Stomach smooth muscle (tissue), 2 donors: ENCODE measurements around the gene CRACR2B.

ENCODE experiments used
- H3K27ac ChIP-seq: one replicate; pipeline ENCODE4 v1.7.0; 2013; ENCODE audit warnings: mild to moderate bottlenecking, low read length, inconsistent platforms
- H3K27me3 ChIP-seq, 2 donors: one replicate each; pipeline ENCODE4 v1.7.0; 2013; ENCODE audit warnings: low read length in 2 of 2; ENCODE audit not compliant: insufficient read depth in 2 of 2, control insufficient read depth in 1 of 2
- H3K36me3 ChIP-seq, 2 donors: one replicate each; pipeline ENCODE4 v1.7.0; 2013; ENCODE audit warnings: low read length in 2 of 2; ENCODE audit not compliant: control insufficient read depth in 2 of 2, insufficient read depth in 2 of 2
- H3K4me1 ChIP-seq: one replicate; pipeline ENCODE4 v1.7.0; 2013; ENCODE audit warnings: low read length; ENCODE audit not compliant: control insufficient read depth, insufficient read depth
- H3K4me3 ChIP-seq, 2 donors: one replicate each; pipeline ENCODE4 v1.7.0; 2013; ENCODE audit warnings: low read length in 2 of 2
- H3K9ac ChIP-seq, 2 donors: one replicate each; pipeline ENCODE4 v1.7.0; 2013; ENCODE audit warnings: low read length in 2 of 2, mild to moderate bottlenecking in 1 of 2
- H3K9me3 ChIP-seq, 2 donors: one replicate each; pipeline ENCODE4 v1.7.0; 2013; ENCODE audit warnings: low read length in 2 of 2; ENCODE audit not compliant: control insufficient read depth in 2 of 2
- donor health status: healthy.
- donor health status: Pancreatic carcinoma.

CRACR2B gene

DNA sequence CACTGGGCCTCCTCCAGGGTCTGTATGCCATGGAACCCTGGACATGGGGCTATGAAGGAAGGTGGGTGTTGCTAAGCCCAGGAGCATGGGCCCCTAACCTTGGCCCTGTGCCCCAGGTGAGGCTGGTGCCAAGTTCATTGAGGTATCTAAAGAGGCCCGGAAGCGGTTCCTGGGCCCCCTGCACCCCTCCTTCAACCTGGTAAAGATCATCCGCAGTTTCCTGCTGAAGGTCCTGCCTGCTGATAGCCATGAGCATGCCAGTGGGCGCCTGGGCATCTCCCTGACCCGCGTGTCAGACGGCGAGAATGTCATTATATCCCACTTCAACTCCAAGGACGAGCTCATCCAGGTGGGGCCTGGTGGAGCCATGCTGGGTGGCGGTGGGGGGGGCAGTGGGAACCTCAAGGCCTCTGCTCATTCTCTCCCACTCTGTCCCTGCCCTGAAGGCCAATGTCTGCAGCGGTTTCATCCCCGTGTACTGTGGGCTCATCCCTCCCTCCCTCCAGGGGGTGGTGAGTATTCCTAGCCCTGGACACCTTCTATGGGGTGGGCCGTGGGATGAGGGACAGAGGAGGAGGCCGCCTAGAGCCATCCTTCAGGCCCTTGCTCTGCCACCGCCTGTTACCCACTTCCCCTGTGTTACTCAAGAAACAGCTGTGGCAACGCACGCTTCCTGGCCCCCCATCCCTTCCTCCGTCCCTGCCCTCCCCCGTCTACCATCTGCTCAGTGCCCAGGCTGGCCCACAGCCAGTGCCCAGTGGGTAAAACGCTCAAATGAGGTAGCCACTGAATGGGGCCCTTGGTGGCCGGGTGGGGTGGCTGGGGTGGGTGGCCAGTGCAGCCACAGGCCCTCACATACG lies 6.0 kb upstream of the CRACR2B start:
- H3K9me3 ChIP-seq: no peaks in the 10 kb centered on the region
- peaks cover 15 to 23% of the 10 kb centered on the region in 2 donors for H3K27me3 ChIP-seq
- H3K4me3 ChIP-seq: peak overlapping the region in 1 of 2 donors; percentile 81
- H3K4me1 ChIP-seq: peaks cover 36% of the 10 kb centered on the region
- H3K9ac ChIP-seq: no peak overlapping the region
- peaks cover 0 to 8% of the 10 kb centered on the region in 2 donors for H3K36me3 ChIP-seq
- no peak overlapping the region for H3K27ac ChIP-seq

DNA sequence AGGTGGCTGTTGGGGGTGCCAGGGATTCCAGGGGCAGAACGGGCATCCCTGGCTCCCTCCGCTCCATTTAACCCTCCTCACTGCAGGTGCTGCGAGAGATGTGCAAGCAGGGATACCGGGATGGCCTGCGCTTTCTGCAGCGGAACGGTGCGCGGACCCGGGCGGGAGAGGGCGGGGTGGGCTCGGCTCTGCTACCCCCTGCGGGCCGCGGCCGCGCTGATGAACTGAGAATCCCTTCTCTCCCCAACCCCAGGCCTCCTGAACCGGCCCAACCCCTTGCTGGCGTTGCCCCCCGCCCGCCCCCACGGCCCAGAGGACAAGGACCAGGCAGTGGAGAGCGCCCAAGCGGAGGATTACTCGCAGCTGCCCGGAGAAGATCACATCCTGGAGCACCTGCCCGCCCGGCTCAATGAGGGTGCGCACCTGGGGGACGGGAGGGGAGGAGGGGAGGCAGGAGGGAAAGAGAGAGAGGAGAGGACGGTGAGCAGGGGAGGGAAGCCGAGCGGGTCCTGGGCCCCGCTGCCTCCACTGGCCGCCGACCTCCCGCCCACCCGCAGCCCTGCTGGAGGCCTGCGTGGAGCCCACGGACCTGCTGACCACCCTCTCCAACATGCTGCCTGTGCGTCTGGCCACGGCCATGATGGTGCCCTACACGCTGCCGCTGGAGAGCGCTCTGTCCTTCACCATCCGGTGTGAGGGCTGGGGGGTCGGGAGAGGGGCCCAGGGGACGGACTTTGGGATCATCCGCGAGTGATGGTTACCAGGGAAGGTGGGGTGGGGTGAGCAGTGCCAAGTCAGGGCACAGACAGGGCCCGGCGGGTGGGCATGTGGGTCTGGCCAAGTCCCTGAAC lies 4.1 kb upstream of the CRACR2B start:
- Histone ChIP-seq H3K4me1 (peaks cover 44% of the 10 kb centered on the region), H3K27me3 (peaks cover 28 to 42% of the 10 kb centered on the region in 2 donors), H3K9ac (no peak overlapping the region), H3K4me3 (no peak overlapping the region), H3K36me3 (peaks cover 0 to 8% of the 10 kb centered on the region in 2 donors), H3K9me3 (no peaks in the 10 kb centered on the region), H3K27ac (no peak overlapping the region)

DNA sequence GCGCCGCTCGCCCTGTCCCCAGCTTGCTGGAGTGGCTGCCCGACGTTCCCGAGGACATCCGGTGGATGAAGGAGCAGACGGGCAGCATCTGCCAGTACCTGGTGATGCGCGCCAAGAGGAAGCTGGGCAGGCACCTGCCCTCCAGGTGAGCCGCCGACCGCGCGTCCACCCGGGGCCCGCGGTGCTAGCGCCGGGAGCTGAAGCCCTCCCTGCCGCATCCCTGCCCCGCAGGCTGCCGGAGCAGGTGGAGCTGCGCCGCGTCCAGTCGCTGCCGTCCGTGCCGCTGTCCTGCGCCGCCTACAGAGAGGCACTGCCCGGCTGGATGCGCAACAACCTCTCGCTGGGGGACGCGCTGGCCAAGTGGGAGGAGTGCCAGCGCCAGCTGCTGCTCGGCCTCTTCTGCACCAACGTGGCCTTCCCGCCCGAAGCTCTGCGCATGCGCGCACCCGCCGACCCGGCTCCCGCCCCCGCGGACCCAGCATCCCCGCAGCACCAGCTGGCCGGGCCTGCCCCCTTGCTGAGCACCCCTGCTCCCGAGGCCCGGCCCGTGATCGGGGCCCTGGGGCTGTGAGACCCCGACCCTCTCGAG lies 3.3 kb upstream of the CRACR2B start:
- no peak overlapping the region for H3K9ac ChIP-seq
- no peak overlapping the region for H3K4me3 ChIP-seq
- peaks cover 35 to 49% of the 10 kb centered on the region in 2 donors for H3K27me3 ChIP-seq
- H3K36me3 ChIP-seq: peaks cover 0 to 8% of the 10 kb centered on the region in 2 donors
- no peaks in the 10 kb centered on the region for H3K9me3 ChIP-seq
- H3K27ac ChIP-seq: no peak overlapping the region
- peaks cover 46% of the 10 kb centered on the region for H3K4me1 ChIP-seq

DNA sequence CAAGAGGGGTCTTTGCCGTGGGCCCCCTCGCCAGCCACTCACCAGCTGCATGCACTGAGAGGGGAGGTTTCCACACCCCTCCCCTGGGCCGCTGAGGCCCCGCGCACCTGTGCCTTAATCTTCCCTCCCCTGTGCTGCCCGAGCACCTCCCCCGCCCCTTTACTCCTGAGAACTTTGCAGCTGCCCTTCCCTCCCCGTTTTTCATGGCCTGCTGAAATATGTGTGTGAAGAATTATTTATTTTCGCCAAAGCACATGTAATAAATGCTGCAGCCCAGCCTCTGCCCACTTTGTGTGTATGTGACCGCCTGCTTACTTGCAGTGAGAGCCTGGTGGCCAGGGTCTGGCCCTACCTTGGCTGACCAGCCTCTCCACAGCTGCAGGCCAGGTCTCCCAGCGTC lies 2.8 kb upstream of the CRACR2B start:
- Histone ChIP-seq H3K27ac (no peak overlapping the region), H3K4me1 (peaks cover 51% of the 10 kb centered on the region), H3K36me3 (peaks cover 0 to 8% of the 10 kb centered on the region in 2 donors), H3K9me3 (no peaks in the 10 kb centered on the region), H3K9ac (no peak overlapping the region), H3K27me3 (peaks cover 40 to 55% of the 10 kb centered on the region in 2 donors), H3K4me3 (no peak overlapping the region)

DNA sequence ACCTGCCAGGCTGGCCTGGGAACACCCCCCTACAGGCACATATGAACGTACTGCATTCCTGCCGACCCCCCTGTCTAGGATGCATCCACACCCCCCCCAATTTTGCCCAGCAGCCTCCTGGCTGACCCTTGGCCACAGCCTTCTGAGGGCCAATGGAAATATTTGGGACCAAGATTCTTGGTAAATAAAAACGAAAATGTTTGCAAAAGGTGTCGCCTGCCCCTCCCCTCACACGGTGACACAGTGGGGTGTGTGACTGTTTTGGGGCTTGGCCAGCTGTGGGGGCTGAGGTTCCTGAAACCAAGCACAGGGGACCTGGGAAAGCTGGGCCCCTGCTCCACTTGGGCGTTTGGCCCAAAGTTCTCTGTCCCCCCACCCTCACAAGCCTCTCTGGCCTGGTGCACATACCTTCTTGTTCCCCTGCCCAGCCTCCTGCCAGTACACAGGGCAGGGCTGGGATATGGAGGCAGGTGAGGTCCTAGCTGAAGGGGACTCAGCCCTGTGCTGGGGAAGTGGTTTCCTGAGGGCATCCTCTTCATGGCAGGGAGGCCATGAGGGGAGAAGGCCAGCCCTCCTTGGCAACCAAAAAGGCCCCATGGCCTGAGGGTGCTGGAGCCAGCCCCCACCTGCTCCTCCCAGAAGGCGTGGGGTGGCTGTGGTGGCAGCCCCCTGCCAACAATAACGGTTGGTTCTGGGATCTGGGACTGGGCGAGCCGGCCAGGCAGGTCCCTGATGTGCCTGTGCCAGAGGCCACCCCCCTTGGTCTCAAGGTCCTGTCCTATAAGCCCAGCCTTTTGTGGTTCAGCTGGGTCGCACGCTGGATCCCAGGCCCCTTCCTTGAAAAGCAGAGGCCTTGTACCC lies 2.1 kb upstream of the CRACR2B start:
- Histone ChIP-seq H3K4me3 (no peak overlapping the region), H3K9me3 (no peaks in the 10 kb centered on the region), H3K4me1 (peaks cover 51% of the 10 kb centered on the region), H3K27me3 (peaks cover 46 to 62% of the 10 kb centered on the region in 2 donors), H3K9ac (no peak overlapping the region), H3K36me3 (peaks cover 0 to 8% of the 10 kb centered on the region in 2 donors), H3K27ac (no peak overlapping the region)

DNA sequence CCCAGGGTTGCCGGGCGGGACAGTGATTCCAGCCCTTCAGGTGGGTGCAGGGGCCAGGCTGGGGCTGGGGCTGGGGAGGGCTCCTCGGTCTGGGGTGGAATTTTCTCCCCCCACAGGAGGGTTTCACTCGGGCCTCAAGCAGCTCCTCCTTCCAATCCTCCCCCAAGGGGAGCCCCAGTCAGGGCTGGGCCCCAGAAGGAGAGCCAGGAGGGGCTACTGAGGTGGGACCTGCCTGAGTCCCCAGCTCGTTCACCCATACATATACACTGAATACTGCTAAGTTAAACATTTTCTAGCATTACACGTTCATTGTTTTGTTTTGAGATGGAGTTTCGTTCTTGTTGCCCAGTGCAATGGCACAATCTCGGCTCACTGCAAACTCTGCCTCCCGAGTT lies 1.5 kb upstream of the CRACR2B start:
- H3K9ac ChIP-seq: no peak overlapping the region
- H3K36me3 ChIP-seq: peaks cover 0 to 8% of the 10 kb centered on the region in 2 donors
- H3K4me3 ChIP-seq: no peak overlapping the region
- H3K9me3 ChIP-seq: no peaks in the 10 kb centered on the region
- H3K27me3 ChIP-seq: peaks cover 51 to 68% of the 10 kb centered on the region in 2 donors
- peaks cover 51% of the 10 kb centered on the region for H3K4me1 ChIP-seq
- H3K27ac ChIP-seq: no peak overlapping the region

DNA sequence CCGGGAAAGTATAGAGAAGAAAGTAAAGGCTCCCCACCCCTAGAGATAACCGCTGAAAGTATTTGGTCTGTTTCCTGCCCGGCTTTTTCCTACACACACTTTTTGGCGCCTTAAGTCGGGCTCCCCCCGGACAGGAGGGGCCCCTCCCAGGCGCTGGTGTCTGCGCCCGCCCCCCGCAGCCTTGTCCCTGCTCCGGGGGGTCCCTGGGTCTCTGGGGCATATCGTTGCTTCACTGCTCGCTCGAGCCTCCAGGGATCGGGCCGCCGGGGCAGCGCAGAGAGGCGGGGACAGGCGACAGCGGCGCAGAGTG lies 928 bp upstream of the CRACR2B start:
- H3K4me3 ChIP-seq: peak overlapping the region in 1 of 2 donors; percentile 52
- no peak overlapping the region for H3K9ac ChIP-seq
- peaks cover 0 to 8% of the 10 kb centered on the region in 2 donors for H3K36me3 ChIP-seq
- no peaks in the 10 kb centered on the region for H3K9me3 ChIP-seq
- H3K27me3 ChIP-seq: peaks cover 56 to 73% of the 10 kb centered on the region in 2 donors
- no peak overlapping the region for H3K27ac ChIP-seq
- H3K4me1 ChIP-seq: peaks cover 51% of the 10 kb centered on the region

DNA sequence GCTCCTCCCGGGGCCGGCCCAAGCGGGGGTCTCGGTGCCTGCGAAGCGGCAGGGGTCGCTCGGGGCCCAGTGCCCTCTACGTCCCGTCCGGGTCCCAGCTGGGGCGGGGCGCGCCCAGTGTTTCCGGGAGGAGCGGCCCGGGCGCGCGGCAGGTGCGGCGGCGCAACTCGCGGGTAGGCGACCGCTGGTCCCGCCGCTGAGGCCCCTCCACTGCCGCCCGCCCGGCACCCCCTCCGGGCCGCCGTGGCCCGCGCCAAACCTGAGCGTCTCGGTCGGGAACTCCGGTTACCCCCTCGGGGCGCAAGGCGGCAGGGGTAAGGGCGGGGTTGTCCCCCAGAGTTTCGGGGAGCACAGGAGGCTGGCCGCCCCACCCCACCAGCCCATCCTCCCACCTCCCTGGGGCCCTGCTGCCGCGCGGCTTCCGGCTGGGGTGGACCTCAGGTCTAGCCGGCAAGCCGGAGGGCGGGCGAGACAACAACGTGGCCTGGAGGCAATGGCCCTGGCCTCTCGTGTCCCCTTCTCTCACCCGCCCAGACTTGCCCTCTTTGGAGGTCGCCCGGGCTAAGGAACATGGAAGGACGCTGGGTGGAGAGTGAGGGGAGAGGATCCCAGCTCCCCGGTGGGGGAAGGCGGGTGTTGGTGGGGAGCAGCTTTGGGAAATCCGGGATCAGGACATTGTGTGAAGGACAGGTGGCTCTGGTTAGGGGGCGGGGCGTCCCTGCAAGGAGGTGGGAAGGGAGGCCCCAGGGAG lies 398 bp upstream of the CRACR2B start:
- Histone ChIP-seq H3K36me3 (peaks cover 0 to 8% of the 10 kb centered on the region in 2 donors), H3K27ac (no peak overlapping the region), H3K4me1 (peaks cover 51% of the 10 kb centered on the region), H3K4me3 (peak overlapping the region in 1 of 2 donors; percentile 52), H3K9ac (no peak overlapping the region), H3K9me3 (no peaks in the 10 kb centered on the region), H3K27me3 (peaks cover 57 to 79% of the 10 kb centered on the region in 2 donors)

DNA sequence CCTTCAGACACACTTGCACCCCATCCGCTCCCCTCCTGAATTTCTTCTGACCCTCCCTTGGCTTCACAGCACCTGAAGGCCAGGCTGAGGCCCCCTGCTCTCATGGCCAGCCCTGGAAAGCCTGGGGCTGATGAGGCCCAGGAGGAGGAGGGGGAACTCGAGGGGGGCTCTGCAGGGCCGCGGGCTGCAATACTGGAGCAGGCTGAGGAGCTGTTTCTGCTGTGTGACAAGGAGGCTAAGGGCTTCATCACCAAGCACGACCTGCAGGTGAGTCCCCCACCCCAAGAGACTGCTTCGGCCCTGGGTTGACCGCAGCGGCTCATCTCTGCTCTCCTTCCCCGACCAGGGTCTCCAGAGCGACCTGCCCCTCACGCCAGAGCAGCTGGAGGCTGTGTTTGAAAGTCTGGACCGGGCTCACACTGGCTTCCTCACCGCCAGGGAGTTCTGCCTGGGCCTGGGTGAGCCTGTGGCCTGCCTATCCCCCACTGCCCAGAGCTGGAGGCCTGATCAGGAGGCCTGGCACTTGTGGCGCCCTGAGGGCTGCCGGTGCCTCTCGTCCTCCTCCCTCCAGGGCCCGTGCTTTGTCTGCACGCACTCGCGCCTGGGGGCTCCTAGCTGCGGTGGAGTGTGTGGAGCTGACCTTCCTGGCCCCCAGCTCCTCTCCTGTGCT lies 922 bp downstream of the CRACR2B start:
- peak overlapping the region in 1 of 2 donors; percentile 22 for H3K4me3 ChIP-seq
- peaks cover 57 to 81% of the 10 kb centered on the region in 2 donors for H3K27me3 ChIP-seq
- H3K9me3 ChIP-seq: no peaks in the 10 kb centered on the region
- H3K4me1 ChIP-seq: peaks cover 56% of the 10 kb centered on the region
- no peak overlapping the region for H3K27ac ChIP-seq
- peaks cover 0 to 8% of the 10 kb centered on the region in 2 donors for H3K36me3 ChIP-seq
- no peak overlapping the region for H3K9ac ChIP-seq
